ENCODE results near the gene MPG.

DNA sequence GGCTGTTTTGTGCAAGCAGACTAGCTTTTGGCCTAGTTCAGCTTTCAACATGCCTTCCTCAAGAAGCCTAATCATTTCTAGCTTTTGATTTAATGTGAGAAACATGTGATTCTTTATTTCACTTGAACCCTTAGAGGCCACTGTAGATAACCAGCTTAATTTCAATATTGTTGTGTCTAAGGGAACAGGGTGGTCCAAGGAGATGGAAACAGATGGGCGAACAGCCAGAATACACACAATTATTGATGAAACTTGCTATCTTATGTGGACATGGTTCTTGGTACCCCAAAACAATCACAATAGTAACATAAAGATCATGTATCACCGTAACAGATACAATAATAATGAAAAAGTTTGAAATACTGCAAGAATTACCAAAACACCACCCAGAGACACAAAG is 55.7 kb downstream of the MPG start:
- TF ChIP-seq EZH2 (IDR thresholded peaks at IDR 0.05; ENCODE audit: low read depth), result no peak
- TF ChIP-seq, protein P1, sequence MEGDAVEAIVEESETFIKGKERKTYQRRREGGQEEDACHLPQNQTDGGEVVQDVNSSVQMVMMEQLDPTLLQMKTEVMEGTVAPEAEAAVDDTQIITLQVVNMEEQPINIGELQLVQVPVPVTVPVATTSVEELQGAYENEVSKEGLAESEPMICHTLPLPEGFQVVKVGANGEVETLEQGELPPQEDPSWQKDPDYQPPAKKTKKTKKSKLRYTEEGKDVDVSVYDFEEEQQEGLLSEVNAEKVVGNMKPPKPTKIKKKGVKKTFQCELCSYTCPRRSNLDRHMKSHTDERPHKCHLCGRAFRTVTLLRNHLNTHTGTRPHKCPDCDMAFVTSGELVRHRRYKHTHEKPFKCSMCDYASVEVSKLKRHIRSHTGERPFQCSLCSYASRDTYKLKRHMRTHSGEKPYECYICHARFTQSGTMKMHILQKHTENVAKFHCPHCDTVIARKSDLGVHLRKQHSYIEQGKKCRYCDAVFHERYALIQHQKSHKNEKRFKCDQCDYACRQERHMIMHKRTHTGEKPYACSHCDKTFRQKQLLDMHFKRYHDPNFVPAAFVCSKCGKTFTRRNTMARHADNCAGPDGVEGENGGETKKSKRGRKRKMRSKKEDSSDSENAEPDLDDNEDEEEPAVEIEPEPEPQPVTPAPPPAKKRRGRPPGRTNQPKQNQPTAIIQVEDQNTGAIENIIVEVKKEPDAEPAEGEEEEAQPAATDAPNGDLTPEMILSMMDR (conservative IDR thresholded peaks at IDR 0.05), result no peak

All from PC-9 (cell line).